NCI-H1417 treated with DMSO at 0.1 percent for 48 hours (cell line): Measurements from ENCODE around the gene HOGA1.
"Not testable (repeated sequence)": the region's sequence is repeated elsewhere in the genome, so short reads cannot be mapped to it uniquely, and the experiment has no call there.

Experiments
- DNase-seq: peaks from one replicate; lab custom pipeline; 2025; lab: John Stamatoyannopoulos, UW

Gene HOGA1

GRCh38 chr10:97649405-97649750, 65.2 kb downstream of the HOGA1 start:
- DNase-seq = not testable (repeated sequence)

GRCh38 chr10:97650726-97651125, 66.5 kb downstream of the HOGA1 start:
- no peak for DNase-seq

- DNase-seq = no peak
Observed at GRCh38 chr10:97651773-97652172, 67.6 kb downstream of the HOGA1 start.

- DNase-seq = no peak
Observed at GRCh38 chr10:97656777-97657176, 72.6 kb downstream of the HOGA1 start.

GRCh38 chr10:97659589-97659988, 75.4 kb downstream of the HOGA1 start:
- no peak for DNase-seq
